ENCODE measurements around the gene ZMYND8. TPM values are rescaled to one million over a fixed set of nuclear protein-coding genes. Genes with fewer than 3 reads are reported as not detected.
"Not testable (repeated sequence)": the region's sequence is repeated elsewhere in the genome, so short reads cannot be mapped to it uniquely, and the experiment has no call there.

Gene ZMYND8
- total RNA-seq, 4 donors from 2014 or later = 44.6 to 78.6 (median 65.8) TPM

DNA sequence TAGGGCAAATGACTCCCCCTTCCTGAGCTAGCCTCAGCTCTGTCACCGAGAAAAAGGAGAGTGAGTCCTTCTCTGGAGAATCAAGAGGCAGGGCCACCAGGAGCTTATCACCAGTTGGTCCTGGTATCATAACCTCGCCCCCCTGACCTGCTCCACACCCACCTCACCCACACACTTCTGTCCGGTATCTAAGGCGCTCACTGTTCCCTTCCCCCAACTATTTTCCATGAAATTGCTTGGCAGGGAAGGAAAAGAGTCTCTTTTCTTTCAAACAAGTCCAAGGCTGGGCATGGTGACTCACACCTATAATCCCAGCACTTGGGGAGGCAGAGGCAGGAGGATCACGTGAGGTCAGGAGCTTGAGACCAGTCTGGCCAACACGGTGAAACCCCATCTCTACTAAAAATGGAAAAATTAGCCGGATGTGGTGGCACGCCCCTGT lies 77.6 kb downstream of the ZMYND8 start:
- intact Hi-C loops (cut with DNase I) = loop anchor here (2.0 kb wide), 1 partner anchor 24 kb away; no protein-coding TSS in a partner anchor
- WGBS = 86% methylated on average over 8 of the region's 8 CpGs
- peak overlapping the region; percentile 59 to 83 (median 78) for H3K27ac ChIP-seq (replicated peaks in 1 of 4)

DNA sequence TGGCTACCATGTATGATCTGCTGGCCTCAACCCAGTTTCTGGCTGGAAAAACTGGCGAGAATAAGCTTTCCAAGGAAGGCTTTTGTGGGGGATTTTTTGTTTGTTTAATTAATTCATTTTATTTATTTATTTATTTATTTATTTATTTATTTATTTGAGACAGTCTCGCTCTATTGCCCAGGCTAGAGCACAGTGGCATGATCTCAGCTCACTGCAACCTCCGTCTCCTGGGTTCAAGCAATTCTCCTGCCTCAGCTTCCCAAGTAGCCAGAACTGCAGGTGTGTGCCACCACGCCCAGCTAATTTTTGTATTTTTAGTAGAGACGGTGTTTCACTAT lies 79.0 kb downstream of the ZMYND8 start:
- peak overlapping the region; percentile 59 to 83 (median 78) for H3K27ac ChIP-seq (replicated peaks in 1 of 4)
- DNase-seq (ENCODE audit: extremely low spot score); H3K27me3 ChIP-seq; H3K4me3 ChIP-seq; H3K9me3 ChIP-seq; intact Hi-C loops (cut with DNase I): not testable (repeated sequence)
- peaks cover 46 to 64% (median 58%) of the 10 kb centered on the region in 4 donors for H3K4me1 ChIP-seq
- 83% methylated on average over 5 of the region's 5 CpGs for WGBS
- H3K36me3 ChIP-seq = peaks cover 17 to 56% (median 55%) of the 10 kb centered on the region in 4 donors

More for the DNA sequence above, 77.6 kb downstream of the ZMYND8 start:
- Histone ChIP-seq H3K4me3 (no peak overlapping the region), H3K27me3 (no peaks in the 10 kb centered on the region), H3K36me3 (peaks cover 24 to 70% (median 69%) of the 10 kb centered on the region in 4 donors), H3K4me1 (peaks cover 33 to 50% (median 43%) of the 10 kb centered on the region in 4 donors), H3K9me3 (no peaks in the 10 kb centered on the region)
- DNase-seq (ENCODE audit: extremely low spot score) = no peak
- TF ChIP-seq, protein P1, sequence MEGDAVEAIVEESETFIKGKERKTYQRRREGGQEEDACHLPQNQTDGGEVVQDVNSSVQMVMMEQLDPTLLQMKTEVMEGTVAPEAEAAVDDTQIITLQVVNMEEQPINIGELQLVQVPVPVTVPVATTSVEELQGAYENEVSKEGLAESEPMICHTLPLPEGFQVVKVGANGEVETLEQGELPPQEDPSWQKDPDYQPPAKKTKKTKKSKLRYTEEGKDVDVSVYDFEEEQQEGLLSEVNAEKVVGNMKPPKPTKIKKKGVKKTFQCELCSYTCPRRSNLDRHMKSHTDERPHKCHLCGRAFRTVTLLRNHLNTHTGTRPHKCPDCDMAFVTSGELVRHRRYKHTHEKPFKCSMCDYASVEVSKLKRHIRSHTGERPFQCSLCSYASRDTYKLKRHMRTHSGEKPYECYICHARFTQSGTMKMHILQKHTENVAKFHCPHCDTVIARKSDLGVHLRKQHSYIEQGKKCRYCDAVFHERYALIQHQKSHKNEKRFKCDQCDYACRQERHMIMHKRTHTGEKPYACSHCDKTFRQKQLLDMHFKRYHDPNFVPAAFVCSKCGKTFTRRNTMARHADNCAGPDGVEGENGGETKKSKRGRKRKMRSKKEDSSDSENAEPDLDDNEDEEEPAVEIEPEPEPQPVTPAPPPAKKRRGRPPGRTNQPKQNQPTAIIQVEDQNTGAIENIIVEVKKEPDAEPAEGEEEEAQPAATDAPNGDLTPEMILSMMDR (IDR thresholded peaks at IDR 0.05) = no peak
- TF ChIP-seq POLR2A (IDR thresholded peaks at IDR 0.05; ENCODE audit: low read depth) (no peak), POLR2AphosphoS5 (IDR thresholded peaks at IDR 0.05) (no peak), EP300 (IDR thresholded peaks at IDR 0.05) (no peak)

DNA sequence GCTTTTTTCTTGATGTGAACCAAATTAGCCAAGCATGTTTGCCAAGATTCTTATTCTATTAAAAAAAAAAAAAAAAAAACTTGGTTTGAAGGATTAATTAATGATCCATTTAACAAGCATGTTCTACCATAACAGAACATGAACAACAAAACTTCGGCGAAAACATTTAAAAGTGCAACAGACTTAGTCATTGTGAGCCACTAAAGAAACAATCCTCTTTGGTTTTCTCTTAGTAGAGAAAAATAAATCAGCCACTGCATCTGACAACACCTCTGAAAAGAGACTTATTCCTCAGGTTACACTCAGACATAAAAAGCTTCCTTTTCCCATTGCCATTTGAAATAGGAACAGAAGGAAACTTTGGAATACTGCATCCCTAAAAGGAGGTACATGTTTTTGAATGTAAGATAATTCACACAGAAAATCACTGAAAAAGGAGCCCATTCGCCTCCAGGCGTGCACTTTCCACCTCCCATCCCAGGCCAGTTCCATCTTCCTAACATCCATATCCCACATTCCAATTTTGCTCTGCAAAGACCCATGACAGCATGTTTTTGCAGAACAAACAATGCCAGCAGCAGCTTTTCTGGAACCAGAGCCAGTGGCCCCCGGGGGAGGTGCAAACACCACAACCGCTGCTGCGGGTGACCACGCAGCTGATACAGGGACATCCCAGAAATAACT lies 79.5 kb downstream of the ZMYND8 start:
- no peak for DNase-seq (ENCODE audit: extremely low spot score)
- H3K4me3 ChIP-seq = no peak overlapping the region
- peaks cover 48 to 65% (median 59%) of the 10 kb centered on the region in 4 donors for H3K4me1 ChIP-seq
- H3K36me3 ChIP-seq = peaks cover 12 to 54% (median 52%) of the 10 kb centered on the region in 4 donors
- 51% methylated on average over 8 of the region's 8 CpGs for WGBS
- H3K27me3 ChIP-seq = no peaks in the 10 kb centered on the region
- H3K9me3 ChIP-seq = no peaks in the 10 kb centered on the region
- TF ChIP-seq POLR2AphosphoS5 (IDR thresholded peaks at IDR 0.05) = peak; percentile 12 to 35
- TF ChIP-seq EP300 (IDR thresholded peaks at IDR 0.05) = no peak
- peak overlapping the region; percentile 59 to 83 (median 78) for H3K27ac ChIP-seq (replicated peaks in 1 of 4)
- intact Hi-C loops (cut with DNase I) = no loop called here

DNA sequence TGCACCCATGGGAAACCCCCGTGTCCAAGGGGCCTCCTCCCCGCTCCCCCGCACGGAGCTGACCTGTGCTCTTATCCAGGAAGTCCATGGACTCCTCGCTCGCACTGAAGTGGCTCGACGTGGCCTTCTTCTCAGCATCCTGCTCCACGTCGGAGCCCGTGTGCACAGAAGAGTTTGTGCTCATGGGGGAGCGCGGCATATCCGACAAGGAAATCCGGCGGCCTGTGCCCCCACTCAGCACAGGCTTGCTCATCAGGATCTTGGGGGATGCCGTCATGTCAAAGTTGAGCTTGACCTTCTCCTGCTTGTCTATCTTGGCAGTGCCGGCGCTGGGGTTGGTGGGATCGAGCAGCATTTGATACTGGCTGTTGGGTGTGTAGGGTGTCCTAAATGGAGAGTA lies 80.2 kb downstream of the ZMYND8 start:
- Histone ChIP-seq H3K27me3 (no peaks in the 10 kb centered on the region), H3K4me3 (no peak overlapping the region), H3K4me1 (peaks cover 48 to 65% (median 59%) of the 10 kb centered on the region in 4 donors), H3K27ac (replicated peaks in 1 of 4) (peak overlapping the region; percentile 59 to 83 (median 78)), H3K36me3 (peaks cover 9 to 54% (median 51%) of the 10 kb centered on the region in 4 donors), H3K9me3 (no peaks in the 10 kb centered on the region)
- intact Hi-C loops (cut with DNase I) = no loop called here
- TF ChIP-seq POLR2A (IDR thresholded peaks at IDR 0.05; ENCODE audit: low read depth) = no peak
- no peak for DNase-seq (ENCODE audit: extremely low spot score)
- 97% methylated on average over 13 of the region's 20 CpGs for WGBS

DNA sequence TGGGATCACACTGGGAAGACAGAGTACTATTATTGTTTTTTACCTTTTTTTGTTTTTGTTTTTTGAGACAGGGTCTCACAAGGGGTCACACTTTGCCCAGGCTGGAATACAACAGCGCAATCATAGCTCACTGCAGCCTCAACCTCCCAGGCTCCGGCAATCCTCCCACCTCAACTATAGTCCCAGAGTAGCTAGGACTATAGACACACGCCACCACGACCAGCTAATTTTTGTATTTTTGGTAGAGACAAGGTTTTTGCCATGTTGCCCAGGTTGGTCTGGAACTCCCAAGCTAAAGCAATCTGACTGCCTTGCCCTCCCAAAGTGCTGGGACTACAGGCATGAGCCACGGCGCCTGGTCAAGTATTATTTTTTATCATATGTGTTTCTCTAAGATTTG lies 81.0 kb downstream of the ZMYND8 start:
- intact Hi-C loops (cut with DNase I) = no loop called here
- Histone ChIP-seq H3K9me3 (no peaks in the 10 kb centered on the region), H3K4me1 (peaks cover 48 to 65% (median 59%) of the 10 kb centered on the region in 4 donors), H3K36me3 (peaks cover 5 to 53% (median 49%) of the 10 kb centered on the region in 4 donors), H3K27me3 (no peaks in the 10 kb centered on the region), H3K4me3 (no peak overlapping the region), H3K27ac (replicated peaks in 1 of 4) (peak overlapping the region; percentile 76 to 83 (median 79))
- DNase-seq (ENCODE audit: extremely low spot score) = no peak
- WGBS = 100% methylated on average over 6 of the region's 6 CpGs
- TF ChIP-seq POLR2A (IDR thresholded peaks at IDR 0.05; ENCODE audit: low read depth) (no peak), POLR2AphosphoS5 (IDR thresholded peaks at IDR 0.05) (no peak), EP300 (IDR thresholded peaks at IDR 0.05) (no peak)
- TF ChIP-seq, protein P1 (IDR thresholded peaks at IDR 0.05) = no peak

DNA sequence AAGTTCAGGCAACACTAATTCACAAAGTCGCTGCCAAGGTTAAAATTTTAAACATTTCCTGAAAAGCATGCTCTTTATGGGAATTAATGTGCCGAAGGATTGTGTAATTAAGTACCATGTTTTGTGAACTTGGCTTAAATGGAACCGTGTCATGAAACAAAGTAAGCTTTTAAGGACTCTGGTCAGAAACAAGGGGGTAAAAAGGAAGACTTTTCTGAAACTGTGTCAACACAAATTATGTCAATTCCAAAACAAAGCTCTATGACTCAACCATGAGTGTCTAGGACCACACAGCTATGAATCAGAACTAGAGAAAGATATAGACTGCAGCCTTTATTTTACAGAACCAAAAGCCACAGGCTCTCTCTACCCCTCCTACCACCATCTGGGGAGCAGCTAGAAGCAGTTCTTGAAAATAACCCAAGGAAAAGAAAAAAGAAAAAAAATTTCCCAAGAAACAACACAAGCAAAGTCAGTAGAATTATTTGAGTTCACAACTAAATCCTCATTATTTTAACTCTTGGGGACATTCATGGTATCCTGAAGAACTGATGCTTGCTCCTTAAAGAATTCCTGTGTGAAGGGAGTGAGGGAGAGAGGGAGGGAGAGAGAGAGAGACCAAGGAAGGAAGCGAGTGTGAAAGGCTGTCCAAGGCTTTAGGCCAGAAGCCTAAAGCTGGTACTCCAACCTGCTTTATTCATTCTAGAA lies 81.9 kb downstream of the ZMYND8 start:
- TF ChIP-seq EP300 (IDR thresholded peaks at IDR 0.05) (no peak), POLR2AphosphoS5 (IDR thresholded peaks at IDR 0.05) (peak in 1 of 2 donors; percentile 68)
- TF ChIP-seq, protein P1 (IDR thresholded peaks at IDR 0.05) = no peak
- peaks cover 4 to 50% (median 46%) of the 10 kb centered on the region in 4 donors for H3K36me3 ChIP-seq
- H3K27ac ChIP-seq (replicated peaks in 1 of 4) = peak overlapping the region; percentile 76 to 83 (median 79)
- WGBS = 33% methylated on average over 4 of the region's 4 CpGs
- H3K9me3 ChIP-seq = no peaks in the 10 kb centered on the region
- no peak overlapping the region for H3K4me3 ChIP-seq
- no peak for DNase-seq (ENCODE audit: extremely low spot score)
- intact Hi-C loops (cut with DNase I) = no loop called here
- H3K27me3 ChIP-seq = no peaks in the 10 kb centered on the region
- peaks cover 48 to 70% (median 64%) of the 10 kb centered on the region in 4 donors for H3K4me1 ChIP-seq
